A549 treated with CORT108297 at 1 μM for 4 hours (cell line): ENCODE results near the gene AQP4. TPM values are rescaled to one million over a fixed set of nuclear protein-coding genes. Genes with fewer than 3 reads are reported as not detected.

Source experiments
- total RNA-seq: library from RNA; stranded (reverse); fragments of 200-300 nt; extraction: Qiagen RNA extraction; gene quantifications from 5 replicates; pipeline ENCODE4 v1.2.3, GENCODE V29; 2022

AQP4 gene, protein sequence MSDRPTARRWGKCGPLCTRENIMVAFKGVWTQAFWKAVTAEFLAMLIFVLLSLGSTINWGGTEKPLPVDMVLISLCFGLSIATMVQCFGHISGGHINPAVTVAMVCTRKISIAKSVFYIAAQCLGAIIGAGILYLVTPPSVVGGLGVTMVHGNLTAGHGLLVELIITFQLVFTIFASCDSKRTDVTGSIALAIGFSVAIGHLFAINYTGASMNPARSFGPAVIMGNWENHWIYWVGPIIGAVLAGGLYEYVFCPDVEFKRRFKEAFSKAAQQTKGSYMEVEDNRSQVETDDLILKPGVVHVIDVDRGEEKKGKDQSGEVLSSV
- total RNA-seq, result 0.05 TPM in 1 of 5 replicates, not detected in the others

DNA sequence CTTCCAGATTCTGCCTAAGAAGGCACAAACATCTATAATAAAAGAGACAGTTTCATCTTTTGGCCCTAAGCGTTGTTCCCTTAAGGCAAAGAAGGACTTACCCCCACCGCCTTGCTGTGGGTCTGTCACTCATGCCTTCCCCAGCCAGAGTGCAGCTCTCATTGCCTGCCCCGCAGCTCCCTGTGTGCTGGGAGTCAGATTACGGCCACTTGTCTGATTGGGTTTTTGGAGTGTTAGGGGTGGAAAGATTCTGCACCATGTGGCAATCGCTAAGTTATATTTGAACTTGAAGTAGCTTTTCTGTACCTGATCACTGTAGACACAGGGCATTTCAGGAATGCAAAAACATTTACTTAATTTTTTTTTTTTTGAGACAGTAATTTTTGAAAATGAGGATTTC, at the start of gene AQP4:
Gene AQP4, minus strand, starts transcription at position 151 of the 400 bp plus-strand sequence. Its CDS starts 18 bp downstream, at position 133.

